Stimulated activated CD4-positive, alpha-beta T cell treated with anti-CD3 and anti-CD28 coated beads, Interleukin-4, amount 100 ng/mL, for 1 hour (primary cell): ENCODE results near the gene CFDP1.

Experiments
- DNase-seq: peaks from one replicate; pipeline ENCODE4 v3.0.0-alpha.2; 2020

Gene CFDP1

GRCh38 chr16:75262800-75263127 lies 170.5 kb downstream of the CFDP1 start:
- DNase-seq: no peak

- DNase-seq: no peak
Observed at GRCh38 chr16:75262104-75262799, 171.1 kb downstream of the CFDP1 start.

DNA sequence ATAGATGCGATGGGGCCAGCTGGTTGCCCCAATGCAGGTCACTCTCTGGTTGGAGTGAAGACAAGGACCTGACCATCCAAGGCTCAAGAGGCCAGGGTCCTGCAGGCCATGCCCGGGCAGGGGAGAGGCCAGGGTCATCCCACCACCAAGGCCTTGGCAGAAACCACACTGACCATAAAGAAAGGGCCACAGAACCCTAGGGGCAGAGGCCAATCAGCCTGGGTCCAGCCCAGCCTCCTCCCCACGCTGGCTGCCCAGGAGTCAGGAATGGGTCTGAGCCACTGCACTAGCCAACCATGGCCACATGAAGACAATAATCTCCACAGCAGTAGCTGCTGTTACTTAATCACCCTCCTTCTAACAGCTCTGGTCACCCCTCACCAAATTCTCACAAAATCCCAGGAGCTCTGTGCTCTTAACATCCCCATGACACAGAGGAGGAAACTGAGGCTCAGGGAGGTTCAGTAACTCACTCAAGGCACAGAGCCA lies 171.7 kb downstream of the CFDP1 start:
- DNase-seq: no peak

DNA sequence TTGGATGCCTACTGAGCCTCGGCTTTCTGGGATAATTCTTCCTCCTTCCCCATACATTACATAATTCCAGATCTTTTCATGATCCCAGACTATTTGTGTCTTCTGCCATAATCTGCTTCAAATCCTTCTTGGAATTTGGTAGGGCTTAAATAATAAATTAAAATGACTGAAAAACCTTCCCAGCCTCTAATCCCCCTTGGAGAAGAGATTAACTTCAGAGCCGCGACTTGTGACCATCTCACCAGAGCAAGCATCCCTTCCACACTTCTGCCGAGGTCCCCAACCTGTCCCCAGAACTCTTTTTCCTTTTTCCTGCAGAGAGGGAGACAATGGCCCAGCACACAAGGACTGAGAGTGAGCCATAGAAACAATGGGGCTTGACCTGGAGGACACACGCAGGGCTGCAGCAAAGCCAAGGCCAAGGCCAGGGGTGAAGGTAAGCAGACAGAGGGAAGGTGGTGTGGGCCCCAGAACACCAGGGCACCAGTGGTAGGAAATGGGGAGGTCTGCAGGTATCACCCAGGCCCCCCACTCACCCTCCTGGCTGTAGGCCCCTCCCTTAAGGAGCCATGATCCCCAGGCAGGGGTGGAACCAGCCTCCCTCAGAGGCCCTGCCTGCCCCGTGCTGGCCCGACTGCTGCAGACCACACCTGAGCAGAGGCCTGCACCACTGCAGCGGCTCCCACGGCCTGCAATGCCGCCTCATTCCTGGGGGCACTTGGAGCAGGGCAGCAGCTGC lies 172.3 kb downstream of the CFDP1 start:
- DNase-seq: no peak

DNA sequence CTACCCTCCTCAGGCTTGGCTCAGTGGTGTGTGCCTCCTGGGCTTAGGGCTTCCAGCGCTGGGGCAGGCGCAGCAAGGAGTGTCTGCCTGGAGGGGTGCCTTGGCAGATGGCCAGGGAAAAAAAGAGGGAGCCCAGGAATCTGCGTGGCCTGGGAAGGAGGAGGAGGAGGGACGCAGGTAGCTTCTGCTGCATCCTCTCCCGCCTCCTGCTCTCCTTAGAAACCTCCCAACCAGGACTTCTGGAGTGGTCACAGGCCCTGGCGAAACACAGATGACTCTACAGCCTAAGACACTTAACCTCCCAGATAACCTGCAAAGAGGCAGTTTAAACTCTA lies 174.5 kb downstream of the CFDP1 start:
- no peak for DNase-seq

- no peak for DNase-seq
Observed at GRCh38 chr16:75257886-75258806, 175.2 kb downstream of the CFDP1 start.

GRCh38 chr16:75256696-75257343 lies 176.5 kb downstream of the CFDP1 start:
- no peak for DNase-seq

GRCh38 chr16:75256059-75256571 lies 177.2 kb downstream of the CFDP1 start:
- DNase-seq: no peak

- DNase-seq: no peak
Observed at GRCh38 chr16:75254359-75254837, 178.9 kb downstream of the CFDP1 start.

- no peak for DNase-seq
Observed at GRCh38 chr16:75252946-75253911, 180.1 kb downstream of the CFDP1 start.

DNA sequence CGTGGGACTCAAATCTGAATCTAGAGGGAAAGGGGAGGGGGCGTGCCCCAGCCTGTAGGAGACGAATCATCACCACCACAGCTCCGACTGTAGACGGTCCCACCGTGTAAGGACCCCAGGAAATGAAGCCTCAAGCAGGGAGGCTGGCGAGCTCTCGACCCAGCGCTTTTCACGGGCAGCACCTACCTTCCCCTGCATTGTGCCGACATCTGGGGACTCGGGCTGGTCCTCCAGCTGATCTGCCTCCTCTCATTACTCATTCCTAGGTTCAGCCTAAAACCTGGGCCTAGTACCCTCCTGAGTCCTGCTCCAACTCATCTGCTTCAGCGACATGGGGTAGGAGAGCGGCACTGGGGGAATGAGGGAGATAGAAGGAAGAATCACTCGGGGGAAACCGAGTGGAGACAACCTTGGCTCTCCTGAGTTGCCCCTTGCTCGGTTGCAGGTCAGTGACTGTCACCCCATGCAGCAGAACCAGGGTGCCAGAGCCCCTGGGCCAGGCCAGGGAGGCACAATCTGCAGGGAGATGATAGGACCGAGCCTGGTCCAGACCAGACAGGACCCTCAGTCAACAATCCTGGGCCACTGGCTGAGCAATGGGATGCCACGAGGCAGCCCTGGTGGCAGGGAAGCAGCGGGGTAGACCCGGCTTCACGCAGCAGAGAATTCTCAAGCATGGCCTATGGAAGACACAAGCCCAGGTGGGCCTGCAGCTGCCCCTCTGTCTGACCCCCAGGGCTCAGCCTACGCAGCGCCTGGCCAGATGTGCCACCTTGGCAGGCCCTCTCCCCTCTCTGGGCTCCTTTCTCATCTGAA lies 181.0 kb downstream of the CFDP1 start:
- no peak for DNase-seq

DNA sequence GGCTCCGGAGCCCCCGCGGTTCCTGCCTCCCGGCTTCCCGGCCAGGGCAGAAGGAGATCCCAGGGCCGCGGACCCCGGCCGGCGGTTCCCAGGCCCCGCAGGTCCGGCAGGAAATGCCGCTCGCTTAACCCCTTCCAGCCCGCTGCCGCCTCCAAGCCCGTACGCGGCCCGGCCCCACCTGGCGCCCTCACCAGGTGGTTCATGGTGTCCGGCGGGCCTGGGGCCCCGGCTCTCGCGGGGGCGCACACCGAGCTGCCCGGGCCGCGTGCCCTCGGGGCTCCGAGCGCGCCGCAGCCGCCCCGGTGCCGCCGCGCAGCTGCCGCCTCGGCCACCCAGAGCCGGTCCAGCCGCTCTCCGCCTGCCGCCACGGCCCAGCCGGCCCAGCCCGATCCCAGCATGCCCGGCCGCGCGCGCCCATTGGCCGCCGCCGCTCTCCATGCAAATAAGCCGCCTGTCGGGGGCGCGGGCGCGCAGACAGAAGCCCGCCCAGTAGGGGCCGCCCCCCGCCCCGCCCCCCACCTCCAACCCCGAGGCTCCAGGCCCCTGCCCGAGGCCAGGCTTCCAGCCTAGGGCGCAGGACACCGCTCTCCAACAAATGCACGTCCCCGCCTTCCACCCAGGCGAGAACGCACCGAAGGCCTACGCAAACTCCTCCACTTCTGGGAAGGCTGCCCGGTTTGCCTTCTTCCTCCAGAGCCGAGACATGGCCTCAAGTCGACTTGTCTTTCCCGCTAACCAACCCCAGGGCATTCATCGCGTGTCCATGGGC lies 181.8 kb downstream of the CFDP1 start, which contains the start of gene BCAR1:
Gene BCAR1, minus strand, starts transcription at position 345 of the 769 bp plus-strand sequence. Its CDS starts 142 bp downstream, at position 203.
- DNase-seq: no peak

GRCh38 chr16:75250809-75251279 lies 182.5 kb downstream of the CFDP1 start:
- peak; percentile 32 for DNase-seq

DNA sequence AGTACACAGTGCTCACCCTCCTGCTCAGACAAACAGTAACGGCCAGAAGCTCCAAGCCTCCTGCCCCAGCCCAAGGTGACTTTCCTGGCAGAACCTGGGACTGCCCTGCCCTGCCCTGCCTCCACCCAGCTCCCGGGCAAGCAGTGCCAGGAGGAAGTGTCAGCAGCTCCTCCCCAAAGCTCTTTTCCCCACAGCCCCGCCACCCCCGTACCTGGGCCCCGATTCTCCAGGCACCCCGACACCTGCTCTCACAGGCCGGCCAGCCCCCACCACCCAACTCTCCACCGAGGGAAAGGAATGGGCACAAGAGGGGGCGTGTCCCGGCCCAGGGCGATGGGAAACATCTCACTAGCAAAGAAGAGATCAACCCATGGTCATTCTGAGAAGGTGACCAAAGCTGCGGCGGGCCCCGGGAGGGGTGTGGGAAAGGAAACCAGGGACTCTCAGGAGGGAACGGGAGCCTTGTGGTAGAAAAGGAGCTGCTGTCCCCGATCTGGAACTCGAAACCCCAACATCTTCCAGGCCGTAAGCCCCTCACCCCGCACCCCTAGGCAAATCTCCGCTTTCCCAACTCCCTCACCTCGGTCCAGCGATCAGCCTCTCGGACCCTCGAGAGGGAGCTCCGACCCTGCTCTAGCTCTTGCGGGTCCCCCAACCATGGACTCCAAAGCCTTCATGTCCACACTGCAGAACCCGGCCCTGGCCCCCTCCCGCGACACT lies 183.1 kb downstream of the CFDP1 start:
- no peak for DNase-seq

DNA sequence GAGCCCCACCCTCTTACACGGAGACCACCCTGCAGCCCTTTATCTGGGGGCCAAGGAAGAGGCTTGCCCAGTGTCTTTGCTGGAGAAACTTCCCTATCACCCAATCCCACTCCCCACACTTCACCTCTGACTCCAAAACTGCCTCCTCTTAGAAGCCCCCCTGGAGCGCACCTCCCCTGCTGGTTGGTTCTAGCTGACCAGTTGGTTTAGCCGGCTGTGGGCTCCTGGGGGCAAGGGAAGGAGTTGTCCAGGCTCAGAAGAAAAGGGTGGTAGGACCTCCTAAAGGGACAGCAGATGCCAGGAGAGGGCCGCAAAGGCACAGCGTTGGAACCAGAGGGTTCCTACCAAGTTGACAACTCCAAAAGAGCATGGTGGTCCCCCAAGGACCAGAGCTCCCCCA lies 183.9 kb downstream of the CFDP1 start:
- no peak for DNase-seq

- DNase-seq: no peak
Observed at GRCh38 chr16:75248536-75249380, 184.5 kb downstream of the CFDP1 start.

DNA sequence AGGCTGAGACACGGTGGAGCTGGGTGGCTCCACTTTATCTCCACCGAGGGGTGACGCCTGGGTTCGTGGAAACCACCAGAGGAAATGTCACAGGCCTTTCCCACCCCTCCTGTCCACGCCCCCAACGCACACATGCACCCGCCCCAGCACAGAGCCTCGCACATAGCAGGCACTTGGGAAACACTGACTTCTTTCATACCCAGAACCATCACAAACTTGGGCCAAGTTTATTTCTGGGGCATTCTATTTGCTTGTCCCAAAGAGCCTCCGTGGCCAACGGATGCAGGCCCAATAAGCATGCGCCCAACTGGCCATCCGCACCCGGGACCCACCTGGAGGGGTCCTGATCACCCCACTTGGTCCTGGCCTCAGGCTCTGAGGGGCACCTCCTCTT lies 185.2 kb downstream of the CFDP1 start:
- no peak for DNase-seq

- DNase-seq: no peak
Observed at GRCh38 chr16:75247249-75247648, 186.1 kb downstream of the CFDP1 start.
